HEK293T (cell line): Measurements from ENCODE around the gene GTF2I.
"Not testable (repeated sequence)": the region's sequence is repeated elsewhere in the genome, so short reads cannot be mapped to it uniquely, and the experiment has no call there.

Experiments
- CTCF ChIA-PET: fragments of 350-600 bp; formaldehyde crosslinking; extraction: SDS; loops from one replicate; lab custom pipeline; 2021; ENCODE audit warnings: antibody characterized with exemption, inconsistent platforms; lab: Yijun Ruan, JAX
- POLR2A ChIA-PET: fragments of 350-600 bp; formaldehyde crosslinking; extraction: SDS; loops from one replicate; lab custom pipeline; 2020; ENCODE audit warnings: antibody characterized with exemption, inconsistent platforms; lab: Yijun Ruan, JAX
- DNase-seq: peaks from one replicate; pipeline ENCODE4 v3.0.0; 2012; ENCODE audit warnings: mixed read lengths; ENCODE audit errors: extremely low spot score
- ARNT ChIP-seq: fragments of 450-650 bp; IDR thresholded peaks from 2 replicates; pipeline ENCODE4 v1.6.1; 2017; ENCODE audit warnings: mild to moderate bottlenecking
- CTBP1 ChIP-seq: fragments of 450-650 bp; IDR thresholded peaks from 2 replicates; pipeline ENCODE4 v1.6.1; 2016; ENCODE audit warnings: borderline replicate concordance
- ELF4 ChIP-seq: fragments of 450-650 bp; IDR thresholded peaks from 2 replicates; pipeline ENCODE4 v1.6.1; 2017; ENCODE audit warnings: antibody characterized with exemption
- FOXA1 ChIP-seq: fragments of 450-650 bp; IDR thresholded peaks from 2 replicates; pipeline ENCODE4 v1.6.1; 2016; ENCODE audit warnings: mild to moderate bottlenecking
- FOXK2 ChIP-seq: fragments of 450-650 bp; IDR thresholded peaks from 2 replicates; pipeline ENCODE4 v1.6.1; 2016; ENCODE audit warnings: mild to moderate bottlenecking
- FOXM1 ChIP-seq: fragments of 450-650 bp; IDR thresholded peaks from 2 replicates; pipeline ENCODE4 v1.6.1; 2017; ENCODE audit warnings: mild to moderate bottlenecking, borderline replicate concordance
- L3MBTL2 ChIP-seq: fragments of 450-650 bp; conservative IDR thresholded peaks from 2 replicates; pipeline ENCODE4 v1.6.1; 2016; ENCODE audit warnings: mild to moderate bottlenecking
- LEF1 ChIP-seq: fragments of 450-650 bp; IDR thresholded peaks from 2 replicates; pipeline ENCODE4 v1.6.1; 2017; ENCODE audit warnings: mild to moderate bottlenecking, borderline replicate concordance
- SP1 ChIP-seq: fragments of 450-650 bp; IDR thresholded peaks from 2 replicates; pipeline ENCODE4 v1.6.1; 2017
- SUZ12 ChIP-seq: fragments of 450-650 bp; IDR thresholded peaks from 2 replicates; pipeline ENCODE4 v1.6.1; 2016; ENCODE audit warnings: mild to moderate bottlenecking
- TARDBP ChIP-seq: fragments of 450-650 bp; IDR thresholded peaks from 2 replicates; pipeline ENCODE4 v1.6.1; 2016
- ZNF384 ChIP-seq: fragments of 450-650 bp; IDR thresholded peaks from 2 replicates; pipeline ENCODE4 v1.6.1; 2016
- TF ChIP-seq, protein P1 (sequence below): fragments of 450-650 bp; IDR thresholded peaks from 2 replicates; pipeline ENCODE4 v1.6.1; 2016

The GTF2I gene

DNA sequence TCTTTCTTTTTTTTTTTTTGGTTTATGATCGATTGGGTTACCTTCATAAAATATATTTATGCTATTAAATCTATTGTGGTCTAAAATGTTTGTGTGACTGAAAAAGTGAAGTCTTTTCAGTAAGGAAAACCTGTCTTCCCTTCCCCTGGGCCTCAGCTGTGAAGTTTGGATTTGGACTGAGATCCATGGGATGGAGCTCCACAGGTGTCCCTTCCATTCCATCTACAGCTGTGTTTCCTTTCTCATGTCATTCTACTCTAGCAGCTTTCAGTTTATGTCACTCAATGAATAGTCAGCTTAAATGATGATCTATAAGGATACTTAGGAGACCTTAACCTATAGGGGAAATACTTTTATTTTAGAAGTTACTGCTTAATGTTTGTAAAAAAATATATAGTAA is 68.3 kb downstream of the GTF2I start:
- TF ChIP-seq CTBP1 (no peak), FOXA1 (no peak), L3MBTL2 (no peak), SUZ12 (no peak), ARNT (no peak), LEF1 (no peak)
- ChIA-PET CTCF (no interaction called here), POLR2A (no interaction called here)
- DNase-seq: no peak

DNA sequence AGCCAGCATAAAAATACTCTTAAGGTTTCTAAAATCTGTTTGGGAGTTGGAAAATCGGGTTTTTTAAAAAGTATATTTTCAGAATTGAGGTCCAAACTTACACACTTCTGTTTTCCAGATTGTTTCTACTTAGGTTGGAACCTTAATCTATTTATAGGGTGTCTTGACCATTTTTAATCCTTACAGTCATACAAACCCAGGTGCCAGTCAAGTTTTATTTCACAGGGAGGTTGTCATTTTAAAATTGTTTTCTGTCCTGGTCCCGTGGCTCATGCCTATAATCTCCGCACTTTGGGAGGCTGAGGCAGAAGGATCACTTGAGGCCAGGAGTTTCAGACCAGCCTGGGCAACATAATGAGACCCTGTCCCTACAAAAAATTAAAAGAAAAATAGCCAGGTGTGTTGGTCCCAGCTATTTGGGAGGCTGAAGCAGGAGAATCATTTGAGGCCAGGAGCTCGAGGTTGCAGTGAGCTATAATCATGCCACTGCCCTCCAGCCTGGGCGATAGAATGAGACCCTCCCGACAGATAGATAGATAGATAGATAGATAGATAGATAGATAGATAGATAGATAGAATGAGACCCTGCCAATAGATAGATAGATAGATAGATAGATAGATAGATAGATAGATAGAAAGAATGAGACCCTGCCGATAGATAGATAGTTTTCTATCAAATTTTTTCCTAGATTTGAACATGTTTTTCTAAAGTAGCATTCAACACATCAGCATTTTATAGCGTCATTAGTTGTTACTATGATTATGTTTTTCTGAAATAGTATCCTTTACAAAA is 69.0 kb downstream of the GTF2I start:
- CTCF ChIA-PET: no interaction called here
- POLR2A ChIA-PET: no interaction called here
- DNase-seq: no peak
- TF ChIP-seq FOXM1: no peak
- no peak for TF ChIP-seq LEF1
- no peak for TF ChIP-seq ELF4
- no peak for TF ChIP-seq ZNF384
- TF ChIP-seq TARDBP: no peak
- no peak for TF ChIP-seq SUZ12
- TF ChIP-seq SP1: no peak
- TF ChIP-seq, protein P1, sequence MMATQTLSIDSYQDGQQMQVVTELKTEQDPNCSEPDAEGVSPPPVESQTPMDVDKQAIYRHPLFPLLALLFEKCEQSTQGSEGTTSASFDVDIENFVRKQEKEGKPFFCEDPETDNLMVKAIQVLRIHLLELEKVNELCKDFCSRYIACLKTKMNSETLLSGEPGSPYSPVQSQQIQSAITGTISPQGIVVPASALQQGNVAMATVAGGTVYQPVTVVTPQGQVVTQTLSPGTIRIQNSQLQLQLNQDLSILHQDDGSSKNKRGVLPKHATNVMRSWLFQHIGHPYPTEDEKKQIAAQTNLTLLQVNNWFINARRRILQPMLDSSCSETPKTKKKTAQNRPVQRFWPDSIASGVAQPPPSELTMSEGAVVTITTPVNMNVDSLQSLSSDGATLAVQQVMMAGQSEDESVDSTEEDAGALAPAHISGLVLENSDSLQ: no peak
- no peak for TF ChIP-seq CTBP1
- TF ChIP-seq FOXK2: no peak
- TF ChIP-seq L3MBTL2: no peak

DNA sequence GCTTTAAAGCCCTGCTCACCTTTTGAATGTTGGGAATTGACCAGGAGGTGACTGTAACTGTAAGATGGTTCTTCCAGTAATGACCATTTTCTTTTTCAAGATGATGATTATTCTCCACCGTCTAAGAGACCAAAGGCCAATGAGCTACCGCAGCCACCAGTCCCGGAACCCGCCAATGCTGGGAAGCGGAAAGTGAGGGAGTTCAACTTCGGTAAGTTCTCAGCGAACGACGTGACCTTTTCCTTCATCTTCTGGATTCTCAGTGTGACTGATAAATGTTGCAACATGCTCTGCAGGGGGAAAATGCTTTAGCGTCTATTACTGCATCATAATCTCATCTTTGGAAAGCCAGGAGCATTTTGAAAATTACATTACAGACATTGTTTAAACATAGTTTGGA is 71.2 kb downstream of the GTF2I start:
- DNase-seq, POLR2A ChIA-PET, CTCF ChIA-PET: not testable (repeated sequence)

DNA sequence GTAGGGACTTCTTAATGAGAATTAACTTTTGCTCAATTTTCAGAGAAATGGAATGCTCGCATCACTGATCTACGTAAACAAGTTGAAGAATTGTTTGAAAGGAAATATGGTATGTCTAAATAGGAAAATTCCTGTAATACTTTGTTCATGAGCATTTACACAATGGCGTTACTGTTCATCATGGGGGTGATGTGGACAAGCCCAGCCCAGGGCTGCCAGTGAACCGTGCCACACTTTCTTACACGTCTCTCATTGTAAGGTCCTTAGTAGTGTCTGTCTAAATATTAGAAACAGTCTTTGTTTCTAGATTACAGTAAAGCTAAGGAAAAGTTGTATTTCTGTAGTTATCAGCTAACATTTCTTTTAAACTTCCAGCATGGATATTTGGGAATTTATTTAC is 72.7 kb downstream of the GTF2I start:
- POLR2A ChIA-PET, CTCF ChIA-PET: not testable (repeated sequence)

DNA sequence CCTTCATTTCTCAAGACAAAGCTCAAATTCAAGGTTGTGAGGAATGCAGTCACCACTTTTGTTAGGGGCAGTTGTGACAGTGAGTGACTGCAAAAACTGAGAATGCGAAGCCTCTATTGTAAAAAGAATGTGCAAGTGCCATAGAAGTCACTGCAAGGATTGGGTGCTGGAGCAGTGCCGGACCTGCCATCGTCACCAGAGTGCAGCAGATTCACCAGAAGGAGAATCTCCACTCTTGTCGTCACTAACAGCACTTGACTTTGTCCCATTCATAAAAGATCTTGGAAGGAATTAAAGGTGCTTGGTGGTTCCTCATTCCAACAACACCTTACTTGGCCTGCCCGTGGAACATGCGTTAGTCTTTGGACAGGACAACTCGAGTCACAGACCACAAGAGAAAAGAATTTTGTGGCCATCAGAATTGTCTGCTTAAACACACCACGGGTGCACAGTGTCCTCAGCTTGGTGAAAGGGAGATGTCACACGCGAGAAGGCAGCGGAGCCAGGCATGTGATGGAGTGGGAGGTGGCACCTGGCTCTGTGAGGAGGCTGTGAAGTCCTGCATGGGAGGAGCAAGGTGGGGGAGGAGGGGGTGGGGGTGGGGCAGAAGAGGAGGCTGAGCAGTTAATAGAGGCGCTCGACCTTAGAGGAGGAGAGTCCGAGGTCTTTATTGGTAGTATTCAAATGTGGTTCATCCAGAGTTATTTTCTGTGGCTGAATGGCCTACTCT is 82.6 kb downstream of the GTF2I start:
- DNase-seq, CTCF ChIA-PET, POLR2A ChIA-PET: not testable (repeated sequence)

More for the DNA sequence above, 72.7 kb downstream of the GTF2I start:
- DNase-seq: not testable (repeated sequence)

DNA sequence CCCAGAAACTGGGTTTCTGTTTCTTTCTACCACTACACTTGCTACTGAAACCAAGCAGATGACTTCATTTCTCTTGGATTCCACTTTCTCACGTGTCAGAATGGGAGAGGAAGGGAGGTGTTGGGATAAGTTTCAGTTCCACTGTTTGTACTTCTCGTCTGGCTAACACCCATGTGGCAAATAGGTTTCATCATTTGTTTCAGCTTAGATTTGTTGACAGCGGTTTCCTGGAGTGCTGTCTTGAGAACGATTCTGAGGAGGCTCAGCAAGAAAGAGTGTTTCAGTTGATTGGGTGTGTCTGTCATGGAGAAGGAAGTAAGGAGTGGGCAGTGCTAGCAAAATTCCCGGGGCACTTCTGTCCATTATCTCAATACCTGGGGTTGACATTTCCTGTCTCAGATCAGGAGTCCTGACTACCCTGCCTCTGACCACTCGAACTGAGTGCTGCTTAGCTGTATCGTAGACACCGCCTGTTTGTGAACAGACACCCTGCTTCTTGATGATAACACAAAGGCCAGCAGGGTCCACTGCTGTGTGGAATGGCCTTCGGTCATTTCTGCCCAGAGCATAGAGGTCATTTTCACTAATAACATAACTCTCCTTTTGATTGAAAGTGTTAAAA is 86.5 kb downstream of the GTF2I start:
- CTCF ChIA-PET, DNase-seq, POLR2A ChIA-PET: not testable (repeated sequence)

DNA sequence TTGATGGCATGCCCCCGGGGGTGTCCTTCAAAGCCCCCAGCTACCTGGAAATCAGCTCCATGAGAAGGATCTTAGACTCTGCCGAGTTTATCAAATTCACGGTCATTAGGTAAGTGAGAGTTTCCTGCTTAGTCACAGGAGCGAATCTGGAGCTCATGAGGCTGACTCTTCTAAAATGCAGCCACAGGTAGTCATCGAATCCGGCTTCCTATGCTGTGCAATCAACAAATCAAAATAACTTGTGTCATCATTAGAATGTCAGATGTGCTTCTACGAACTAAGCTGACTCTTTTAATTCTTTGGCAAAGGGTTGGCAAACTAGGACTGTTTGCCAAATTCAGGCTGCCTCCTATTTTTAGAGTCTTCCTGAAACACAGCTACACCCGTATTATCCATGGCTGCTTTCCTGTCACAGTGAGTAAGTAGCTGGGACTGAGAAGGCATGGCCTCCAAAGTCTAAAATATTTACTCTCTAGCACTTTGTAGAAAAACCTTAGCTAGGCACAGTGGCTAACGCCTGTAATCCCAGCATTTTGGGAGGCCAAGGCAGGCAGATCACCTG is 96.5 kb downstream of the GTF2I start:
- POLR2A ChIA-PET, DNase-seq, CTCF ChIA-PET: not testable (repeated sequence)

DNA sequence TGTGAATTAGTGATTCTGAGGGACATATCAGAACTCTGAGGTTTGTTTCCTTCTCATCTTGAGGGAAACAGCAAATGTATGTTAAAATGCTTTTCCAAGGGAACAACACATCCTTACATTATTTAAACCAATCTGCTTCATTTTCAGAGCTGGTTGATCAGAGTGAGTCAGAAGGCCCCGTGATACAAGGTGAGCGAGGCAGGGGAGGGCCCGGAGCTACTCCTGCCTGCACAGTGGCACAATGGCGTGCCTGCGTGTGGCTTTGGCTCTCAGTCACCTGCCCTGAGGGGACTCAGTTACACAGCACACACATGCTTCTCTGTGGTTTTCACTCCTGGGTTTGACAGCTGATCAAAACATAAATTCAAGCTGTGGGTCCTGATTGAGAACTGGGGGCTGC is 99.2 kb downstream of the GTF2I start:
- POLR2A ChIA-PET, DNase-seq, CTCF ChIA-PET: not testable (repeated sequence)

DNA sequence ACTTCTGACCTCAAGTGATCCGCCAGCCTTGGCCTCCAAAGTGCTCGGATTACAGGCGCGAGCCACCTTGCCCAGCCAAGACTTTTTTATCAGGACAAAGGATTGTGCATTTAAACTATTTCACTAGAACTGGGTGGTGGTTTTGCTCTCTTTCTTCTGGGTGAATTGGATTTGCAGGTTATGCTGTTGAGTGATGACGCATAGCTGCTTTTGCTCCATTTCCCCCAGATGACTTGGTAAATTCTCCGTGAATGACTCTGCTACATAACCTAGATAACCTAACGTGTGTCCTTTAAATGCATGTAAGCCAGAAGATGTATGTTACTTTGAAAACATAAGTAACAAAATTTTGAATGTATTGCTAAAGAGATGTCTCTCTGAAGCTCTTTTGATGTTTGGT is 100.8 kb downstream of the GTF2I start:
- CTCF ChIA-PET, DNase-seq, POLR2A ChIA-PET: not testable (repeated sequence)

DNA sequence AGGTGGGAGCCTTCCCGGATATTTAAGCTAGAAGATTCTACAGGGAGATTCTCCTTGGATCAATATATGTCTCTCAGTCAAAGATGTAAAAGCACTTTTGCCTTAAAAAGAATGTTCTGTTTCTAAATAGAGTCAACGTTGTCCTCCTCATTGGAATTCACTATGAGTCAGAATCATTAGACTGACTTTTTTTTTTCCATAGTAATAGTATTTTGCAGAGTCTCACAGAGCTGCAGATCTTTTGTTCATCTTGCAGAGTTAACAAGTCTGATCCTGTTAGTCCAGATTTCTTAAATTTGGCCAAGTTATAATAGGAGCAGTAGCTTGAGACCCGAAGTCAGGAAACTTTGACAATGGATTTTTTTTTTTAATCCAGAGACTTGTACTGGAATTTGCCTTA is 101.5 kb downstream of the GTF2I start:
- POLR2A ChIA-PET, CTCF ChIA-PET, DNase-seq: not testable (repeated sequence)

DNA sequence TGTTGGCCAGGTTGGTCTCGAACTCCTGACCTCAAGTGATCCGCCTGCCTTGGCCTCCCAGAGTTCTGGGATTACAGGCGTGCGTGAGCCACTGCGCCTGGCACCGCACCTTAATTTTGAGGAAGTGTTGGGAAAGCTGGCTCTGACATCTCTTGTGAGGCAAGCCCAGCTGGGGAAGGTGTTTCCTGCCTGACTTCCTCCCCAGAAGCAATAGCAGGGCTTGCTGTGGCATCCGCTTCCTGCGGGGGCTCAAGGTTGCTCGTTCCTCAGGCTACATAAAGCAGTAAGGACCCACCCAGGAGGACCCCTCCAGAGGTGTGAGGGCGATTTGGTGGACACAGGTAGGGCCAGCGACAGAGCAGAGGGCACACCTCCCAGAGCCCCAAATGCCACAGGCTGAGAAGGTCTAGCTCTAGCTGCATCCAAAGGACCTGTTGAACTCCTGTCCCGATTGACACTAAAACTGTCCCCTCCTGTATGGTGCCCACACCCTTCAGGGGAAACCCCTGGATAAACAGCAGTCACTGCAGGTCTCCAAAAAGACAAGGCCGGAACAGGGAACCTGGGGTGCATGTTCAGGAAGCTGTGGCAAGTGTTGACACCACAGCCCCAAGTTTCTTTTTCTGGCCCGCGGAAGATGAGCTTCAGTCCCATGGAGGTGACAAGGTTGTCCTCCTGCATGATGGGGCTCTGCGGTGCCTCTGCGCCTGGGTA is 107.8 kb downstream of the GTF2I start:
- POLR2A ChIA-PET, CTCF ChIA-PET, DNase-seq: not testable (repeated sequence)

DNA sequence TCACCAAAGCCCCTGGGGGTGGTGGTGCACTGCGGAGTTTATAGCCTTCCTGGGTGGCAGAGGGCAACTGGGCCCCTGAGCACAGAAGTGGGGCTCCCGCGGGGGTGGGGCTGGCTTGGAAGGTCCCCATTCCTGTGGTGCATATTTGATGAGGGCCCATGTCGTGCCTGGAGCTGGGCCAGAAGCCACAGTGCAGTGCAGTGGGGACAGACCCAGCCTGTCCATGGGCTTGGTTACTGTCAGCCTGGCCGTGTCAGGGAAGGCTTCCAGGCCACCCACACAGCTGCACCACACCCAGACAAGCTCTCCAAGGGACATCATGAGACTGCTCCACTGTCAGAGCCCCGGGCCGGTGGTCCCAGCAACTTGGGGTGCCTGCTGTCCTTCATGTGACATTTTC is 109.0 kb downstream of the GTF2I start:
- CTCF ChIA-PET, POLR2A ChIA-PET, DNase-seq: not testable (repeated sequence)

DNA sequence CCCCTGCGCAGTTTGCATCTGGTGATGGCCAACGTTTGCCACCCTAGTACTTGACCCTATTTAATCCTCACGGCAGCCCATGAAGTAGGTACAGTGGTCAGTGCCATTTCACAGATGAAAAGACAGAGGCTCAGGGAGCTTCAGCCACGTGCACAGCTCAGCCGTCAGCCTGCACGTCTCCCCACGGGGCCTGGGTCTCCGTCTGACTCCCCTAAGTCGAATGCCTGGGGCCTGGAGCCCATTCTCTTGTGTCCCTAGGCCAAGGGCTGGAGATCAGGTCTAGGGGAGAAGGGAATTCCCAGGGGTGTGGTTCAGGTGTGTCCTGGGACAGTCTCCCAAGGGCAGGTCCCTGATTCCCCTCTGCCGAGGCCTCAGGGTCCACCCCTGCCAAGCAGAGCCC is 109.5 kb downstream of the GTF2I start:
- DNase-seq, CTCF ChIA-PET, POLR2A ChIA-PET: not testable (repeated sequence)

DNA sequence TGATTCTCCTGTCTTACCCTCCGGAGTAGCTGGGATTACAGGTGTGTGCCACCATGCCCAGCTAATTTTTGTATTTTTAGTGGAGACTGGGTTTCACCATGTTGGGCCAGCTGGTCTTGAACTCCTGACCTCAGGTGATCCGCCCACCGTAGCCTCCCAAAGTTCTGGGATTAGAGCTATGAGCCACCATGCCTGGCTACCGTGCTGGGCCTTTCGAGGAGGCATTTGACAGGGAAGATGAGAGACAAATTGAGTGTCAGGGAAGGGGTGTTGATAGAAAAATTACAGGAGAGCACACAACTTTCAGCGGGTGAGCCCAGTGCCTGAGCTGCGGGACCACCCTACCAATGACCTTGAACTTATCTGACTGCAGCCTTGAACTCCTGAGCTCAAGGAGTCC is 112.5 kb downstream of the GTF2I start:
- CTCF ChIA-PET, DNase-seq, POLR2A ChIA-PET: not testable (repeated sequence)
